ENCODE results near the gene ALG14. TPM values are rescaled to one million over a fixed set of nuclear protein-coding genes. Genes with fewer than 3 reads are reported as not detected.

Gene ALG14
- total RNA-seq, 3 donors from 2014 or later, result 5.9 to 16.8 (median 11.4) TPM

DNA sequence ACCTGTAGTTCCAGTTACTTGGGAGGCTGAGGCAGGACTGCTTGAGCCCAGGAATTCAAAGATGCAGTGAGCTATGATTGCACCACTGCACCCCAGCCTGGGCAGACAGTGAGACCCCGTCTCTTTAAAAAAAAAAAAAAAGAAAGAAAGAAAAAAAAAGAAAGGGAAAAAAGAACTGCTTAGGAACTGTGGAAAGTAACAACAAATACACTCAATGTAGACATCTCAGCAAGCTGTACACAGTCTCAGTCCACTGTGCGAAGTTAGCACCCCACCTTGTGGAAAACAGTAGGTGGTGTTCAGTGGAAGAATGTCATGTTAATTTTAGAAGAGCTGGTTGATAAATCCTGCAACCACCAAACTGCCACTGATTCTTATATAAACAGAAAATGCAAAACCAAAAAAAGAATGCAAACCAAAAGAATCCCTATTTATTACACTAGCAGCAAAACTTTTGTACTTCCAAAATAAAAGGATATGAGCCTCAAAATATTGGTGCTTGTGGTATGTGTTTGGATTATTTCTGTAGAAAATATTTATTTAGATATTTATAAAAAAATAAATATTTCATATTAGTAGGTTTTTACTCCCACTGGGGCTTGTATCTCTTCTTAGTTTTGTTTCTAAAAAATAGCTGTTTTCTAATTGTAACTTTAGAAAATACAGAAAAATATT, 31.1 kb downstream of the ALG14 start:
- ATAC-seq, result peak; percentile 80
- intact Hi-C loops (cut with DNase I, micrococcal nuclease), result loop anchor here (2.0 to 10.0 kb wide), 3 partner anchors 117 to 527 kb away; partner anchors contain the start of gene CNN3 (in 1 of the 2)
- no peak overlapping the region for H3K4me3 ChIP-seq

DNA sequence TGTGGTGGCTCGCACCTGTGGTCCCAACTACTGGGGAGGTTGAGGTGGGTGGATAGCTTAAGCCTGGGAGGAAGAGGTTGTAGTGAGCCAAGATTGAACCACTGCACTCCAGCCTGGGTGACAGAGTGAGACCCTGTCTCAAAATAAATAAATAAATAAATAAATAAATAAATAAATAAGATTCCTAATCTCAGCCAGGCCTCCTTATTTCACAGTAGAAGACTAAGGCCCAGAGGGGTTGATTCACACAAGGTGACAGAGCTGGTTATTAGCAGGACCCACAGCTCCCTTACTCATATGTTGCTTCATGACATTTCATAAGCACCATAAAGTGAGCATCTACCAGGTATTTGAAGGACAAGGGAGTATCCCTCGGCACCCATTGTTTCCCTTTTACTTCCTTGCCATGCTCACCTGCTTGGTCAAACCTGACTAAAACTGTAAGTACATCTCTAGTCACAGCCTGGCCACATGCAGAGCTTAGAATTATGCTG, 32.7 kb downstream of the ALG14 start:
- no peak overlapping the region for H3K4me3 ChIP-seq
- no peak for DNase-seq
- intact Hi-C loops (cut with DNase I, micrococcal nuclease), result loop anchor here (2.0 to 10.0 kb wide), 3 partner anchors 115 to 525 kb away; partner anchors contain the start of gene CNN3 (in 1 of the 2)

More for the DNA sequence above, 31.1 kb downstream of the ALG14 start:
- peak in 1 of 3 donors; percentile 60 for DNase-seq
- TF ChIP-seq, protein P1, sequence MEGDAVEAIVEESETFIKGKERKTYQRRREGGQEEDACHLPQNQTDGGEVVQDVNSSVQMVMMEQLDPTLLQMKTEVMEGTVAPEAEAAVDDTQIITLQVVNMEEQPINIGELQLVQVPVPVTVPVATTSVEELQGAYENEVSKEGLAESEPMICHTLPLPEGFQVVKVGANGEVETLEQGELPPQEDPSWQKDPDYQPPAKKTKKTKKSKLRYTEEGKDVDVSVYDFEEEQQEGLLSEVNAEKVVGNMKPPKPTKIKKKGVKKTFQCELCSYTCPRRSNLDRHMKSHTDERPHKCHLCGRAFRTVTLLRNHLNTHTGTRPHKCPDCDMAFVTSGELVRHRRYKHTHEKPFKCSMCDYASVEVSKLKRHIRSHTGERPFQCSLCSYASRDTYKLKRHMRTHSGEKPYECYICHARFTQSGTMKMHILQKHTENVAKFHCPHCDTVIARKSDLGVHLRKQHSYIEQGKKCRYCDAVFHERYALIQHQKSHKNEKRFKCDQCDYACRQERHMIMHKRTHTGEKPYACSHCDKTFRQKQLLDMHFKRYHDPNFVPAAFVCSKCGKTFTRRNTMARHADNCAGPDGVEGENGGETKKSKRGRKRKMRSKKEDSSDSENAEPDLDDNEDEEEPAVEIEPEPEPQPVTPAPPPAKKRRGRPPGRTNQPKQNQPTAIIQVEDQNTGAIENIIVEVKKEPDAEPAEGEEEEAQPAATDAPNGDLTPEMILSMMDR (IDR thresholded peaks at IDR 0.05), result peak; percentile 48
- H3K4me1 ChIP-seq (ENCODE audit: low read depth), result no peaks in the 10 kb centered on the region
- no peaks in the 10 kb centered on the region for H3K36me3 ChIP-seq (ENCODE audit: low read depth)
- no peaks in the 10 kb centered on the region for H3K9me3 ChIP-seq

DNA sequence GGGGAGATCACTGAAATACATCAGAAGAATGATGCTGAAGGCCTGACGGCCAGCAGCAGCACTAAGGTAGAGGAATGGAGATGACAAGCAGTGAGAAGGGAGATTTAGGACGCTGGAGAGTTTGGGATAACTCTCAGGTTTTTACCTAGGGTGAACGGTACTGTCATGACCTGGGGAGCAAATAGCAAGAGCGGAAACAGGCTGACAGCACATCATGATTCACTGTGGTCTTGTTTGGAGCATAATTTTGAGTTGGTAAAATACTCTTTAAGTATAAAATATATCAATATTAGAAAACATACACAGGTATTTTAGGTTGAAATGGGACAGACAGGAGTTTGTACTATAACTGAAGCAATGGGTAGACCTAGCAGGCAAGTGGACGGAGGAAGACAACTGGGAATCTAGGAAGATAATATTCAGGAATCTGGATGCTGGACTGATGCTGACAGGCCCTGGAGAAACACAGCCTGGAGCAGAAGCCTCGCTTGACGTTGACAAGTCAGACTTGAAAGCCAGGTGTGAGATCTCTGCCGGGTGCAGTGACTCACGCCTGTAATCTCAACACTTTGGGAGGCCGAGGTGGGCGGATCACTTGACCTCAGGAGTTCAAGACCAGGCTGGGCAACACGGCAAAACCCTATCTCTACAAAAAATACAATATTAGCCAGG, 33.3 kb downstream of the ALG14 start:
- no peak overlapping the region for H3K4me3 ChIP-seq
- no peaks in the 10 kb centered on the region for H3K36me3 ChIP-seq (ENCODE audit: low read depth)
- DNase-seq (no peak), ATAC-seq (no peak)
- intact Hi-C loops (cut with DNase I, micrococcal nuclease), result loop anchor here (2.0 to 10.0 kb wide), 3 partner anchors 115 to 525 kb away; partner anchors contain the start of gene CNN3 (in 1 of the 2)
- no peaks in the 10 kb centered on the region for H3K9me3 ChIP-seq
- no peaks in the 10 kb centered on the region for H3K4me1 ChIP-seq (ENCODE audit: low read depth)
- TF ChIP-seq, protein P1 (IDR thresholded peaks at IDR 0.05), result no peak

More for the DNA sequence above, 32.7 kb downstream of the ALG14 start:
- Histone ChIP-seq H3K9me3 (no peaks in the 10 kb centered on the region), H3K36me3 (ENCODE audit: low read depth) (no peaks in the 10 kb centered on the region), H3K4me1 (ENCODE audit: low read depth) (no peaks in the 10 kb centered on the region)
- TF ChIP-seq, protein P1 (IDR thresholded peaks at IDR 0.05), result no peak
- ATAC-seq, result peak; percentile 36

DNA sequence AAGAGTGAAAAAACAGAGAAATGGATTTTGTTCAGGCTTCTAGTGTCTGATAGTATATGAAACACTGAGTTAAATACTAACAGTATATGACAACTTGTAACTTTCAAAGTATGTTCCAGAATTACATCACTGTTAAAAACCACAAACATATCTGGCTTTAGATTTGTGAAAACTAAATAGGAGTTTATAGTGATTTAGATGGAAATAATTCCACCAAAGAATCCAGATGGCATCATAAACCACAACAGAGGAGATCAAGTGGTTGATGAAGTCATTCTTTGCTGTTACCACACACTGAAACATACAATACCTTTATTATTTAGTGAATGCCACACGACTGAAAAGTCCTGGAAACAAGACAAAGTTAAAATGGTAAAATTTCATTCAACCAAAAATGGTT, 37.2 kb downstream of the ALG14 start:
- TF ChIP-seq, protein P1 (IDR thresholded peaks at IDR 0.05), result no peak
- no peaks in the 10 kb centered on the region for H3K9me3 ChIP-seq
- no peak for ATAC-seq
- intact Hi-C loops (cut with DNase I, micrococcal nuclease), result no loop called here
- no peak for DNase-seq
- no peak overlapping the region for H3K4me3 ChIP-seq
- H3K36me3 ChIP-seq (ENCODE audit: low read depth), result no peaks in the 10 kb centered on the region
- no peaks in the 10 kb centered on the region for H3K4me1 ChIP-seq (ENCODE audit: low read depth)

DNA sequence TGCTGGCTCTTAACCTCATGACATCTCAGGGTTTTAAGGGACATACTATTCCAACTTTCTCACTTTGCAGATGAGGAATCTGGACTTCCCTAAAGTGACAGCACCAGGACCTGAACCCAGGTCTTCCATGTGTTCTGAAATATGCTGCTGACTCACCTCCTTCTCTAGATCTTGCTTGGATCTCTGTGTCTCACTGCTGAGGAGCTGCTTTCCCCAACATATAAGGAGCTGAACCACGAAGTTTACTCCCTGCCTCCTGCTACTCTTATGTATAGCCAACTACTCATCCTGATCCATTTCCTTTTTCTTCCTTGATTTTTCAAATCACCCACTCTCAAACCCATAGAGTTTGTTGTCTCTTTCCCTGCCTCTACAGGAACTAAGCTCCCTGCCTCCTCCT, 38.2 kb downstream of the ALG14 start:
- intact Hi-C loops (cut with DNase I, micrococcal nuclease), result no loop called here
- no peak overlapping the region for H3K4me3 ChIP-seq
- TF ChIP-seq, protein P1 (IDR thresholded peaks at IDR 0.05), result no peak
- H3K9me3 ChIP-seq, result no peaks in the 10 kb centered on the region
- DNase-seq (no peak), ATAC-seq (no peak)
- no peaks in the 10 kb centered on the region for H3K4me1 ChIP-seq (ENCODE audit: low read depth)
- no peaks in the 10 kb centered on the region for H3K36me3 ChIP-seq (ENCODE audit: low read depth)

Data from mucosa of descending colon (tissue), 3 donors.